ENCODE results near the gene CD80. TPM values are rescaled to one million over a fixed set of nuclear protein-coding genes. Genes with fewer than 3 reads are reported as not detected.

Gene CD80, protein sequence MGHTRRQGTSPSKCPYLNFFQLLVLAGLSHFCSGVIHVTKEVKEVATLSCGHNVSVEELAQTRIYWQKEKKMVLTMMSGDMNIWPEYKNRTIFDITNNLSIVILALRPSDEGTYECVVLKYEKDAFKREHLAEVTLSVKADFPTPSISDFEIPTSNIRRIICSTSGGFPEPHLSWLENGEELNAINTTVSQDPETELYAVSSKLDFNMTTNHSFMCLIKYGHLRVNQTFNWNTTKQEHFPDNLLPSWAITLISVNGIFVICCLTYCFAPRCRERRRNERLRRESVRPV
- total RNA-seq (2021; fragmentation: NEBNext Ultra II Directional; extraction: Animal tissue kit (Norgen Biotek cat#: 25700)) (not detected in 2 replicates), polyA plus RNA-seq (2011; rRNA removed) (0.03 and 0.11 TPM in 2 replicates), polyA minus RNA-seq (2011; rRNA and poly(A)+ RNA removed) (0.37 and 0.54 TPM in 2 replicates)
- polyA plus RNA-seq (2011; cell fraction: cytosol; rRNA removed): 0.13 TPM
- not detected for polyA plus RNA-seq (2011; cell fraction: nucleus; rRNA removed)
- polyA plus RNA-seq (2012, experiment 1 of 2): 0.08 TPM in 1 of 4 replicates, not detected in the others
- not detected for polyA plus RNA-seq (2012, experiment 2 of 2)
- 0.06 TPM for polyA plus RNA-seq (2013, experiment 1 of 2)
- polyA plus RNA-seq (2013, experiment 2 of 2): 0.04 TPM
- polyA minus RNA-seq (2011; cell fraction: cytosol; rRNA and poly(A)+ RNA removed): not detected
- polyA minus RNA-seq (2011; cell fraction: nucleus; rRNA and poly(A)+ RNA removed): not detected
- long read RNA-seq, experiment 1: 0 reads
- long read RNA-seq, experiment 2: 0 reads

DNA sequence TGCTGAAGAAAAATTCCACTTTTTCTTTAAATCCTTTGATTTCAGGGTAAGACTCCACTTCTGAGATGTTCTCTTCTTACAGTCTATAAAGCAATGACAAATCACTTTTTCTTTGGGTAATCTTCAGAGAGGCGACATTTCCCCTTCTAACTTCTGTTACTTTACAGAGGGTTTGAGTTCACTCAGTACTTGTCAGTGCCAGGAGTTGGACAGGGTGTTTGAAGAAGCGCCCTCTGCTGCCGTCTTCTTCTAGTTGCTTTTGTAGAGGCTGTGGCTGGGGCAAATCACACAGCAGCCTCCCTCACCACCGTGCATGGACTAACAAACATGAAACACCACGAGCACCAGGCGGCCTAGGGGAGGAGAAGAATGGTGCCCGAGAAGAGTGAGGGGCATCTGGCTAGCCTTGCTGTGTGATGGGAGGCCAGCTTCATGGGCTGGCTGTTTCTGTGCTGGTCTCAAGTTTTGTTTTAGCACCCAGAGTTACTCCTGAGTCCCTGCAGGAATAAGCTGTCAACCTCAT, at the start of gene CD80:
Gene CD80, minus strand, starts transcription at position 174 of the 523 bp plus-strand sequence. CDS start 1,886 bp downstream, outside the sequence.
- Histone ChIP-seq H3K4ac (replicated peaks; ENCODE audit: insufficient read length, low read depth, low read length) (peak within 1 kb of the TSS; percentile 53), H3K56ac (replicated peaks; ENCODE audit: insufficient read length, low read depth, low read length) (no peak within 1 kb of the TSS), H2BK15ac (ENCODE audit: low read length) (no peak within 1 kb of the TSS; the same call in 1 of the 2 replicates), H3K27ac (ENCODE audit: low read depth, low read length) (no peak within 1 kb of the TSS), H3K18ac (ENCODE audit: extremely low read depth, low read length) (no peak within 1 kb of the TSS), H3K4me2 (ENCODE audit: insufficient read depth in 1 of 2, low read depth in 2 of 2, low read length in 2 of 2) (no peak within 1 kb of the TSS), H2AK5ac (ENCODE audit: low read depth, low read length) (no peak within 1 kb of the TSS), H3K79me2 (ENCODE audit: control insufficient read depth in 1 of 2, insufficient read depth in 2 of 2, low read length in 2 of 2) (no peaks in the 10 kb centered on the region), H4K91ac (replicated peaks; ENCODE audit: insufficient read length, low read length) (peak within 1 kb of the TSS; percentile 65), H4K8ac (ENCODE audit: extremely low read depth, insufficient read depth, low read length) (peak within 1 kb of the TSS; percentile 83; the same call in 1 of the 2 replicates), H3K23ac (ENCODE audit: insufficient read length) (no peak within 1 kb of the TSS), H2AFZ (ENCODE audit: low read length) (peak within 1 kb of the TSS; percentile 99), H3K79me1 (ENCODE audit: low read depth, low read length) (no peaks in the 10 kb centered on the region), H4K5ac (ENCODE audit: insufficient read length, low read depth, low read length) (no peak within 1 kb of the TSS), H2BK5ac (ENCODE audit: low read depth, low read length) (no peak within 1 kb of the TSS), H3K36me3 (ENCODE audit: control insufficient read depth in 2 of 4, insufficient read depth in 4 of 4, low read length in 3 of 4) (no peaks in the 10 kb centered on the region), H2BK12ac (ENCODE audit: low read depth, low read length) (no peak within 1 kb of the TSS), H2BK20ac (ENCODE audit: low read length) (no peak within 1 kb of the TSS), H3K4me1 (replicated peaks in 1 of 4; ENCODE audit: control insufficient read depth in 3 of 4, insufficient read depth in 4 of 4, low read length in 3 of 4) (peaks cover 0 to 4% (median 2%) of the 10 kb centered on the region in 4 experiments; a peak in 2 of 7 replicates), H3K9me3 (ENCODE audit: insufficient read depth in 2 of 2, low read depth in 1 of 2, low read length in 1 of 2) (no peaks in the 10 kb centered on the region), H3K4me3 (ENCODE audit: extremely low read depth in 1 of 4, insufficient read depth in 2 of 4, low read depth in 3 of 4, low read length in 4 of 4) (no peak within 1 kb of the TSS), H3K14ac (ENCODE audit: insufficient read length) (no peak within 1 kb of the TSS), H3K23me2 (ENCODE audit: low read depth, low read length) (no peaks in the 10 kb centered on the region), H4K20me1 (replicated peaks in 1 of 2; ENCODE audit: control insufficient read depth in 1 of 2, insufficient read depth in 2 of 2, low read length in 2 of 2) (no peaks in the 10 kb centered on the region), H2BK120ac (replicated peaks; ENCODE audit: low read depth, low read length) (no peak within 1 kb of the TSS), H3K9ac (replicated peaks in 1 of 4; ENCODE audit: extremely low read depth in 1 of 4, low read depth in 3 of 4, low read length in 3 of 4) (no peak within 1 kb of the TSS), H3K27me3 (replicated peaks in 1 of 4; ENCODE audit: control insufficient read depth in 3 of 4, extremely low read depth in 1 of 4, insufficient read depth in 3 of 4, low read length in 3 of 4) (no peaks in the 10 kb centered on the region)
- CTCF ChIA-PET (ENCODE audit: partially characterized antibody): interaction anchor here (0.6 to 2.5 kb wide), 20 partner anchors 10 to 516 kb away, joined by 3 to 9 read pairs (median 4); no protein-coding TSS in a partner anchor
- 41% methylated on average over 7 of the region's 7 CpGs; no CpG with 5 or more reads in 1 of the 2 experiments for WGBS, 2 experiments (ENCODE audit: extremely low coverage in 1 of 2, insufficient coverage in 1 of 2, insufficient read length in 1 of 2, insufficient replicate concordance in 2 of 2, low coverage in 1 of 2, low lambda C conversion rate in 2 of 2, missing lambda C conversion rate in 1 of 2)
- POLR2A ChIA-PET (ENCODE audit: partially characterized antibody): interaction anchor here (1.1 kb wide), 1 partner anchor 20 kb away, joined by 3 read pairs; the partner anchor contains the start of gene ADPRH
- DNase-seq (ENCODE audit: low read depth in 1 of 2, low spot score in 2 of 2) (peak in 1 of 2 experiments; percentile 62), FAIRE-seq (no peak)
- TF ChIP-seq SRF (IDR thresholded peaks at IDR 0.05; ENCODE audit: low read depth, low read length) (no peak), POLR2AphosphoS5 (IDR thresholded peaks at IDR 0.05; ENCODE audit: low read depth, low read length) (no peak), EP300 (IDR thresholded peaks at IDR 0.05; ENCODE audit: borderline replicate concordance in 1 of 2, low read depth in 2 of 2, low read length in 2 of 2) (no peak), POLR2A (IDR thresholded peaks at IDR 0.05; ENCODE audit: control extremely low read depth in 1 of 2, low read depth in 2 of 2, low read length in 2 of 2) (no peak), NRF1 (IDR thresholded peaks at IDR 0.05; ENCODE audit: low read depth, low read length) (no peak), KDM5A (IDR thresholded peaks at IDR 0.05; ENCODE audit: low read length) (no peak)
- TF ChIP-seq, protein P1, sequence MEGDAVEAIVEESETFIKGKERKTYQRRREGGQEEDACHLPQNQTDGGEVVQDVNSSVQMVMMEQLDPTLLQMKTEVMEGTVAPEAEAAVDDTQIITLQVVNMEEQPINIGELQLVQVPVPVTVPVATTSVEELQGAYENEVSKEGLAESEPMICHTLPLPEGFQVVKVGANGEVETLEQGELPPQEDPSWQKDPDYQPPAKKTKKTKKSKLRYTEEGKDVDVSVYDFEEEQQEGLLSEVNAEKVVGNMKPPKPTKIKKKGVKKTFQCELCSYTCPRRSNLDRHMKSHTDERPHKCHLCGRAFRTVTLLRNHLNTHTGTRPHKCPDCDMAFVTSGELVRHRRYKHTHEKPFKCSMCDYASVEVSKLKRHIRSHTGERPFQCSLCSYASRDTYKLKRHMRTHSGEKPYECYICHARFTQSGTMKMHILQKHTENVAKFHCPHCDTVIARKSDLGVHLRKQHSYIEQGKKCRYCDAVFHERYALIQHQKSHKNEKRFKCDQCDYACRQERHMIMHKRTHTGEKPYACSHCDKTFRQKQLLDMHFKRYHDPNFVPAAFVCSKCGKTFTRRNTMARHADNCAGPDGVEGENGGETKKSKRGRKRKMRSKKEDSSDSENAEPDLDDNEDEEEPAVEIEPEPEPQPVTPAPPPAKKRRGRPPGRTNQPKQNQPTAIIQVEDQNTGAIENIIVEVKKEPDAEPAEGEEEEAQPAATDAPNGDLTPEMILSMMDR (IDR thresholded peaks at IDR 0.05; ENCODE audit: control extremely low read depth in 1 of 3, insufficient read depth in 1 of 3, low read depth in 1 of 3, low read length in 3 of 3): peak; percentile 38 to 66 (median 47)
